ENCODE results near the gene GNG12. TPM values are rescaled to one million over a fixed set of nuclear protein-coding genes. Genes with fewer than 3 reads are reported as not detected.

The GNG12 gene
- polyA plus RNA-seq, 3 donors: 0.03 TPM; not detected in 2

DNA sequence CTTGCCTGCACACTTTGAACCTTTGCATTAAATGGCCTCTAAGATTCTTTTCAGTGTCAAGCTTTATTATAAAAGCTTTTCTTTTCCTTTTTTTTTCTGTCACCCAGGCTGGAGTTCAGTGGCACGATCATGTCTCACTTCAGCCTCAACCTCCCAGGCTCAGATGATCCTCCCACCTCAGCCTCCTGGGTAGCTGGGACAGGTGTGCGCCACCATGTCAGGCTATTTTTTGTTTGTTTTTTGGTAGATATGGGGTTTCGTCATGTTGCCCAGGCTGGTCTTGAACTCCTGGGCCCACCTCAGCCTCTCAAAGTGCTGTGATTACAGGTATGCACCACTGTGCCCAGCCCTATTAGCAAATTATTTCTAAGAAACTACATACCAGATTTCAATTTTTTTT lies 95.4 kb downstream of the GNG12 start:
- Histone ChIP-seq H3K9ac (ENCODE audit: insufficient read depth, low read length, poor library complexity, severe bottlenecking) (no peak overlapping the region), H3K4me1 (ENCODE audit: control insufficient read depth in 1 of 2, insufficient read depth in 2 of 2, low read length in 2 of 2) (peaks cover 14 to 17% of the 10 kb centered on the region in 2 donors), H3K27me3 (ENCODE audit: control insufficient read depth in 2 of 2, insufficient read depth in 2 of 2, low read length in 2 of 2) (no peaks in the 10 kb centered on the region), H3K36me3 (replicated peaks in 1 of 2; ENCODE audit: control insufficient read depth in 1 of 2, insufficient read depth in 2 of 2, low read length in 2 of 2) (no peaks in the 10 kb centered on the region), H4K20me1 (ENCODE audit: insufficient read depth, low read length) (no peaks in the 10 kb centered on the region), H3K4me2 (replicated peaks; ENCODE audit: extremely low read depth, low read length, poor library complexity, severe bottlenecking) (no peak overlapping the region), H3K79me2 (ENCODE audit: insufficient read depth, low read length) (no peaks in the 10 kb centered on the region), H3K27ac (ENCODE audit: low read depth in 1 of 2, low read length in 2 of 2) (no peak overlapping the region), H3K9me3 (replicated peaks in 1 of 2; ENCODE audit: control insufficient read depth in 1 of 2, insufficient read depth in 1 of 2, low read length in 2 of 2) (no peaks in the 10 kb centered on the region), H2AFZ (ENCODE audit: insufficient read depth, low read depth, low read length, poor library complexity, severe bottlenecking) (no peak overlapping the region), H3K4me3 (replicated peaks in 1 of 3; ENCODE audit: low read depth in 2 of 3, low read length in 3 of 3) (no peak overlapping the region)
- H3K4me3 Mint-ChIP-seq: no peak overlapping the region
- intact Hi-C loops (cut with micrococcal nuclease): loop anchor here in 1 of 2 donors (5.0 kb wide), 1 partner anchor 51 kb away; the partner anchor contains the start of gene GADD45A
- TF ChIP-seq, protein P1, sequence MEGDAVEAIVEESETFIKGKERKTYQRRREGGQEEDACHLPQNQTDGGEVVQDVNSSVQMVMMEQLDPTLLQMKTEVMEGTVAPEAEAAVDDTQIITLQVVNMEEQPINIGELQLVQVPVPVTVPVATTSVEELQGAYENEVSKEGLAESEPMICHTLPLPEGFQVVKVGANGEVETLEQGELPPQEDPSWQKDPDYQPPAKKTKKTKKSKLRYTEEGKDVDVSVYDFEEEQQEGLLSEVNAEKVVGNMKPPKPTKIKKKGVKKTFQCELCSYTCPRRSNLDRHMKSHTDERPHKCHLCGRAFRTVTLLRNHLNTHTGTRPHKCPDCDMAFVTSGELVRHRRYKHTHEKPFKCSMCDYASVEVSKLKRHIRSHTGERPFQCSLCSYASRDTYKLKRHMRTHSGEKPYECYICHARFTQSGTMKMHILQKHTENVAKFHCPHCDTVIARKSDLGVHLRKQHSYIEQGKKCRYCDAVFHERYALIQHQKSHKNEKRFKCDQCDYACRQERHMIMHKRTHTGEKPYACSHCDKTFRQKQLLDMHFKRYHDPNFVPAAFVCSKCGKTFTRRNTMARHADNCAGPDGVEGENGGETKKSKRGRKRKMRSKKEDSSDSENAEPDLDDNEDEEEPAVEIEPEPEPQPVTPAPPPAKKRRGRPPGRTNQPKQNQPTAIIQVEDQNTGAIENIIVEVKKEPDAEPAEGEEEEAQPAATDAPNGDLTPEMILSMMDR (IDR thresholded peaks at IDR 0.05): no peak
- H3K27me3 Mint-ChIP-seq (ENCODE audit: low read depth in 3 of 3): no peaks in the 10 kb centered on the region
- no peaks in the 10 kb centered on the region for H3K9me3 Mint-ChIP-seq
- peaks cover 36% of the 10 kb centered on the region for H3K4me1 Mint-ChIP-seq
- H3K27ac Mint-ChIP-seq: peak overlapping the region in 1 of 7 donors; percentile 5
- H3K36me3 Mint-ChIP-seq: no peaks in the 10 kb centered on the region
- DNase-seq: no peak
- WGBS (ENCODE audit: insufficient coverage): no CpG with 5 or more reads among the region's 3 CpGs

DNA sequence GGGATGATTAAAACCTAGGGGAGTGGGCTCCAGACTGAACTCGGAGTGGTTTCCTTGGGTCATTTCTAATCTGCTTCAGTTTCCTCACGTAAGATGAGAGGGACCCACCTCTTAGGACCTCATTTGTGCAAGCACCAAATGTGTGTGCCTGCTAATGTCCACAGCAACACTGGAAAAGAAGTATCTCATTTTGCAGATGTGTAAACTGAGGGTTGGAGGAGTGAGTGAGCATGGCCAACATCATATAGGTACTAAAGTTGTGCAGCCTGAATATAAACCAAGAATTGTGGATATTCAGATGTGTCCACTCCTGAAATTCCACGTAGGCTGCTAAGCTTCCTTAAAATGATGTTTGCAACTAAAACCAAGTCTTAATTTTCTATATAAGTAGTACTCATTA lies 96.5 kb downstream of the GNG12 start:
- intact Hi-C loops (cut with micrococcal nuclease): loop anchor here in 1 of 2 donors (5.0 kb wide), 1 partner anchor 49 kb away; the partner anchor contains the start of gene GADD45A
- Histone ChIP-seq H3K9me3 (replicated peaks in 1 of 2; ENCODE audit: control insufficient read depth in 1 of 2, insufficient read depth in 1 of 2, low read length in 2 of 2) (no peaks in the 10 kb centered on the region), H3K27ac (ENCODE audit: low read depth in 1 of 2, low read length in 2 of 2) (no peak overlapping the region), H3K36me3 (replicated peaks in 1 of 2; ENCODE audit: control insufficient read depth in 1 of 2, insufficient read depth in 2 of 2, low read length in 2 of 2) (no peaks in the 10 kb centered on the region), H4K20me1 (ENCODE audit: insufficient read depth, low read length) (no peaks in the 10 kb centered on the region), H3K79me2 (ENCODE audit: insufficient read depth, low read length) (no peaks in the 10 kb centered on the region), H3K9ac (ENCODE audit: insufficient read depth, low read length, poor library complexity, severe bottlenecking) (no peak overlapping the region), H2AFZ (ENCODE audit: insufficient read depth, low read depth, low read length, poor library complexity, severe bottlenecking) (peak overlapping the region; percentile 68), H3K4me2 (replicated peaks; ENCODE audit: extremely low read depth, low read length, poor library complexity, severe bottlenecking) (peak overlapping the region; percentile 37), H3K27me3 (ENCODE audit: control insufficient read depth in 2 of 2, insufficient read depth in 2 of 2, low read length in 2 of 2) (no peaks in the 10 kb centered on the region), H3K4me3 (replicated peaks in 1 of 3; ENCODE audit: low read depth in 2 of 3, low read length in 3 of 3) (no peak overlapping the region), H3K4me1 (ENCODE audit: control insufficient read depth in 1 of 2, insufficient read depth in 2 of 2, low read length in 2 of 2) (peaks cover 18 to 20% of the 10 kb centered on the region in 2 donors)
- Mint-ChIP-seq H3K27ac (no peak overlapping the region), H3K4me3 (no peak overlapping the region), H3K36me3 (no peaks in the 10 kb centered on the region), H3K4me1 (peaks cover 43% of the 10 kb centered on the region), H3K27me3 (ENCODE audit: low read depth in 3 of 3) (peaks cover 0 to 1% (median 0%) of the 10 kb centered on the region in 3 donors), H3K9me3 (no peaks in the 10 kb centered on the region)
- 100% methylated on average over 2 of the region's 3 CpGs for WGBS (ENCODE audit: insufficient coverage)
- DNase-seq: no peak
- TF ChIP-seq, protein P1 (IDR thresholded peaks at IDR 0.05): no peak

All from CD14-positive monocyte (primary cell).